NB4 (cell line): Measurements from ENCODE around the gene PLXNB2.

Experiments used
- MYC ChIP-seq: IDR thresholded peaks from 2 replicates; pipeline ENCODE4 v1.6.1; 2011; ENCODE audit warnings: low read depth, low read length
- POLR2A ChIP-seq: IDR thresholded peaks from 2 replicates; pipeline ENCODE4 v1.6.1; 2011; ENCODE audit warnings: mild to moderate bottlenecking; ENCODE audit not compliant: insufficient read length; ENCODE audit errors: extremely low read depth
- TF ChIP-seq, protein P1 (sequence below): IDR thresholded peaks from one replicate; pipeline ENCODE4 v1.5.1; 2012; ENCODE audit warnings: low read depth, low read length

DNA sequence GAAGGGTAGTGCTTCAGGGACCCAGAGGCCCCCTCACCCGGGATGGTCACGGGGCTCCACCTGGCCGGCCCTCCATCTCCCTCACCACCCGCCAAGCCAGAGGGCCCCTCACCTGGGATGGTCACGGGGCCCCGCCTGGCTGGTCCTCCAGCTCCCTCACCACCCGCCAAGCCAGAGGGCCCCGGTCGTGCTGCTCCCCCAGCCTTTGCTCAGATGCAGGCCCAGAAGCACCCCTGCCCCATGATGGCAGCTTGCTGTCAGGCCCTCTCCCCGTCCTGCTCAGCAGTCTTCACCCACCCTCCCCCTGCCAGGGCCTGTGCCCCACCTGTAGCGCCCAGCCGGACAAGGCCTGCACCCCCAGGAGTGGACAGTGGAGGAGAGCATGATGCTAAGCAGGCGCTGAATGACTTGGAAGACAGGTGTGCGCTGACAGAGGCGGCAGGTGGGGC, 12.1 kb upstream of the PLXNB2 start:
- no peak for TF ChIP-seq POLR2A
- TF ChIP-seq, protein P1, sequence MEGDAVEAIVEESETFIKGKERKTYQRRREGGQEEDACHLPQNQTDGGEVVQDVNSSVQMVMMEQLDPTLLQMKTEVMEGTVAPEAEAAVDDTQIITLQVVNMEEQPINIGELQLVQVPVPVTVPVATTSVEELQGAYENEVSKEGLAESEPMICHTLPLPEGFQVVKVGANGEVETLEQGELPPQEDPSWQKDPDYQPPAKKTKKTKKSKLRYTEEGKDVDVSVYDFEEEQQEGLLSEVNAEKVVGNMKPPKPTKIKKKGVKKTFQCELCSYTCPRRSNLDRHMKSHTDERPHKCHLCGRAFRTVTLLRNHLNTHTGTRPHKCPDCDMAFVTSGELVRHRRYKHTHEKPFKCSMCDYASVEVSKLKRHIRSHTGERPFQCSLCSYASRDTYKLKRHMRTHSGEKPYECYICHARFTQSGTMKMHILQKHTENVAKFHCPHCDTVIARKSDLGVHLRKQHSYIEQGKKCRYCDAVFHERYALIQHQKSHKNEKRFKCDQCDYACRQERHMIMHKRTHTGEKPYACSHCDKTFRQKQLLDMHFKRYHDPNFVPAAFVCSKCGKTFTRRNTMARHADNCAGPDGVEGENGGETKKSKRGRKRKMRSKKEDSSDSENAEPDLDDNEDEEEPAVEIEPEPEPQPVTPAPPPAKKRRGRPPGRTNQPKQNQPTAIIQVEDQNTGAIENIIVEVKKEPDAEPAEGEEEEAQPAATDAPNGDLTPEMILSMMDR: no peak
- TF ChIP-seq MYC: no peak
